Fibroblast of villous mesenchyme (primary cell): Measurements from ENCODE around the gene TP53. TPM values are rescaled to one million over a fixed set of nuclear protein-coding genes. Genes with fewer than 3 reads are reported as not detected.

ENCODE experiments used
- DNase-seq: peaks from one replicate; pipeline ENCODE4 v3.0.0-alpha.2; 2010; ENCODE audit warnings: low read depth
- H3K4me3 ChIP-seq: 2 replicates; pipeline ENCODE4 v1.5.1; 2011; ENCODE audit warnings: low read depth, mild to moderate bottlenecking, low read length
- total RNA-seq: library from RNA; depleted of rRNA; stranded (reverse); fragments of >200 nt; gene quantifications from 2 replicates; pipeline ENCODE4 v1.2.3, GENCODE V29; 2012
- TF ChIP-seq, protein P1 (sequence below): IDR thresholded peaks from 2 replicates; pipeline ENCODE4 v1.5.1; 2012; ENCODE audit warnings: low read depth, mild to moderate bottlenecking, low read length; ENCODE audit not compliant: insufficient read depth

TP53 gene
- total RNA-seq, 1 donor: 79.5 TPM

DNA sequence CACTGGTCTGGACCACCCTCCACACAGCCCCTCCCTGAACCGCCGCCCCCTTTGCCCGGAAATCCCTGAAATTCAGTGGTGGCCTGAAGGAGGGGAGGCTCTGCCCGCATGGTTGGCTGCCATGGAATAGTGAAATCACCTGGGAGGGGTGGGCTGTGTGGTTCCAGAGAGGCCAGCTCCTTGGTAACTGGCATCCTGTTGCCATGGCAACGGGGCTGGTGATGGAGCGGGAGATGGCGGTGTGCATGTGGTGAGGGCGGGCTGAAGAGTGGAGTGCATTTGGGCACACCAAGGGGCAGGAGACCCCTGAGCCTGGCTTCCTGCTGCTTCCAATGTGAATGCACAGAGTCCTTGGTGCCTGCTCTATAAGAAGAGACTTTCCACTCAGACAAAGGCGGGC, 20.2 kb upstream of the TP53 start:
- no peak overlapping the region for H3K4me3 ChIP-seq
- DNase-seq: no peak
- TF ChIP-seq, protein P1, sequence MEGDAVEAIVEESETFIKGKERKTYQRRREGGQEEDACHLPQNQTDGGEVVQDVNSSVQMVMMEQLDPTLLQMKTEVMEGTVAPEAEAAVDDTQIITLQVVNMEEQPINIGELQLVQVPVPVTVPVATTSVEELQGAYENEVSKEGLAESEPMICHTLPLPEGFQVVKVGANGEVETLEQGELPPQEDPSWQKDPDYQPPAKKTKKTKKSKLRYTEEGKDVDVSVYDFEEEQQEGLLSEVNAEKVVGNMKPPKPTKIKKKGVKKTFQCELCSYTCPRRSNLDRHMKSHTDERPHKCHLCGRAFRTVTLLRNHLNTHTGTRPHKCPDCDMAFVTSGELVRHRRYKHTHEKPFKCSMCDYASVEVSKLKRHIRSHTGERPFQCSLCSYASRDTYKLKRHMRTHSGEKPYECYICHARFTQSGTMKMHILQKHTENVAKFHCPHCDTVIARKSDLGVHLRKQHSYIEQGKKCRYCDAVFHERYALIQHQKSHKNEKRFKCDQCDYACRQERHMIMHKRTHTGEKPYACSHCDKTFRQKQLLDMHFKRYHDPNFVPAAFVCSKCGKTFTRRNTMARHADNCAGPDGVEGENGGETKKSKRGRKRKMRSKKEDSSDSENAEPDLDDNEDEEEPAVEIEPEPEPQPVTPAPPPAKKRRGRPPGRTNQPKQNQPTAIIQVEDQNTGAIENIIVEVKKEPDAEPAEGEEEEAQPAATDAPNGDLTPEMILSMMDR: no peak

GRCh38 chr17:7706631-7707354, 19.5 kb upstream of the TP53 start:
- H3K4me3 ChIP-seq: no peak overlapping the region
- no peak for DNase-seq
- TF ChIP-seq, protein P1: no peak

- H3K4me3 ChIP-seq: peak overlapping the region; percentile 62
- TF ChIP-seq, protein P1: no peak
- no peak for DNase-seq
Measured at GRCh38 chr17:7705269-7706255, 18.3 kb upstream of the TP53 start.

DNA sequence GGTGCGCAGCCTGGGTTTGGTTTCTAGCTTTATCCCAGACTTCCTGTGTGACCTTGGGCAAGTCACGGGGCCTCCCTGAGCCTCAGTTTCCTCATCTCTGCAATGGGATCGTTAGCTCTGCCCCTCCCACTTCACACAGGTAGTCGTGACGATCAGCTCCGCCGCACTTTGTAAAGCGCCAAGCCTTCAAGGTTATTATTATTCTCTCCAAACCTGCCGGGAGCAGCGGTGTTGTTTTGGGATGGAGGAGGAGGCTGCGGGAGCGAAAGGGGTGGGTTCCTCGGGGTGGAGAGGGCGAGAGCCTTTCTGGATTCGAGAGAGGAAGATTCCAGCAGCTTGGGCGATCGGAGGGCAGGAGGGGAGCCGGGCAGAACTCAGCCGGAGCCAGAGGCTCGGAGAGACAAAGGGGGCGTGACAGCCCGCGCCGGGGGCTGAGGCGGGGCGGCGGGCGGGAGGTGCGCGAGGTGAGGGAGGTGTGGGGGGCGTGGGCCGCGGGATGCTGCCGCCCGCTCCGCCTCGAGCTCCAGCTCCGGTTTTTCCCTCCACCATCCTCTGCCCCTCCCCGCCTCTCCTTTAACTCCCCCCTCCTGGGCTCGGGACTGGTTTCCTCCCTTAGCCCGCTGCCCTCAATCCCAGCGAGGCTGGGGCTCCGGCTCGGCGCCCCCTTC, 17.4 kb upstream of the TP53 start, which contains the start of gene EFNB3:
TSS of gene EFNB3 (plus strand) at position 602 of the 668 bp plus-strand sequence. CDS start 397 bp downstream, outside the sequence.
- TF ChIP-seq, protein P1: no peak
- peak within 1 kb of the TSS; percentile 62 for H3K4me3 ChIP-seq
- DNase-seq: peak; percentile 37

DNA sequence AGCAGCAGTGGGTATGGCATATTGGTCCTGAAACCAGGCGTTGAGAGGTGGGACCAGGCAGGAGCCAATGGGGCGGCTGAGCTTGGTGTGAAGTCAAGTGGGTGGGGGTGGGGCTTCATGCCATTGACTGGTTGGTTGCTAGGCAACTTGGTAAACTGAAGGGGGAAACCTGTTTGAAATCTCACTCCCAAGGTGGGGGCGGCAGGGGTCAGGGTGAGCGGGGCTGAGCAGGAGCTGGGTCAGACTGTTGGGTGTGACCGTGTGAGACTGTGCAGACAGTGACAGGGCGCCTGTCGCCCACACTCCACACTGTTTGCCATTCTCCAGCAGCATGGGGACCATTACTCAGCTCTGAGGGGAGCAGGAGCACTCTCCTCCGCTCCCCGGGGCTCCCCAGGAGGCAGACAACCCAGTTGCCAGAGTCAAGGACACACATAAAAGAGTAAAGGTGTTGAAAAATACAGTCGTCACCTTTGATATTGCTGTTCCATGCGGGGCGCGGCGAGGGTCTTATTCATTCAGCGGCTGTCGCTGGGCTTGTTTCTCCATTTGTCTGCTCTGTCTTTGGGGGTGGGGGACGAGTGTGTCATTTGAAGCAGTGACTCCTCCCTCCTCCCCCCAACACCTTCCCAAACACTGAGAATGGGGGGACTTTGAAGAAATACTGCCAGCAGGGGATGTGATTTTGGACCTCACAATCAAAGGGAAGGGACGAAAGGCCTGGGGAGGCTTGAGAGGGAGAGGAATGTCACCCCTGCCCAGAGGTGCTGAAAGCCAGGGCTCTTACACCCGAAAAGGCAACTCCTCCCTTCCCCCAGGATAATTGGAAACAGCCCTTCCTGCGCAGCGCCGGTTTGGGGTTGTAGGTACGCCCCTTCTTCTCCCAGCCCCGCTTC, 16.5 kb upstream of the TP53 start:
- DNase-seq: peak; percentile 52
- TF ChIP-seq, protein P1: no peak
- peak overlapping the region; percentile 62 for H3K4me3 ChIP-seq
